HepG2 (cell line): ENCODE measurements around the gene PLCB2. TPM values are rescaled to one million over a fixed set of nuclear protein-coding genes. Genes with fewer than 3 reads are reported as not detected.
A peak's percentile ranks its signal among the peaks of the same experiment; 100 is the strongest.

ENCODE experiments used
- ATRX ChIP-seq: sonication (generic); formaldehyde crosslinking; IDR thresholded peaks from 2 replicates; pipeline ENCODE4 v1.4.0; 2020; ENCODE audit warnings: missing genetic modification reagents, borderline replicate concordance
- DNMT3B ChIP-seq: conservative IDR thresholded peaks from 2 replicates; pipeline ENCODE4 v1.6.1; 2016; ENCODE audit warnings: missing biosample characterization, control low read depth
- MXD3 ChIP-seq: IDR thresholded peaks from 2 replicates; pipeline ENCODE4 v1.6.1; 2016; ENCODE audit warnings: mild to moderate bottlenecking, missing biosample characterization, missing genetic modification reagents
- NFE2L2 ChIP-seq: fragments of 150-350 bp; IDR thresholded peaks from 2 replicates; pipeline ENCODE4 v1.6.1; 2014; ENCODE audit warnings: low read length
- RERE ChIP-seq: IDR thresholded peaks from 2 replicates; pipeline ENCODE4 v1.6.1; 2016; ENCODE audit warnings: low read depth, missing genetic modification reagents, missing compliant biosample characterization
- SOX6 ChIP-seq, 2 experiments: fragments of 450-650 bp in 1 of 2; sonication (generic) in 1 of 2; formaldehyde crosslinking in 1 of 2; IDR thresholded peaks; 2 replicates each; pipeline versions ENCODE4 v1.4.0 to v1.6.1; 2017 to 2020; ENCODE audit warnings: antibody characterized with exemption in 1 of 2, mild to moderate bottlenecking in 1 of 2, missing genetic modification reagents in 1 of 2
- SRSF9 ChIP-seq: fragments of 200-400 bp; formaldehyde crosslinking; IDR thresholded peaks from 2 replicates; pipeline ENCODE4 v1.6.1; 2018; ENCODE audit warnings: borderline replicate concordance, mild to moderate bottlenecking, low read depth, low read length; ENCODE audit not compliant: insufficient read depth, poor library complexity, severe bottlenecking
- ZNF619 ChIP-seq: sonication (generic); formaldehyde crosslinking; IDR thresholded peaks from 2 replicates; pipeline ENCODE4 v1.4.0; 2020; ENCODE audit warnings: mild to moderate bottlenecking, missing genetic modification reagents
- ZNF75D ChIP-seq: sonication (generic); formaldehyde crosslinking; IDR thresholded peaks from 2 replicates; pipeline ENCODE4 v1.8.1; 2023; ENCODE audit warnings: missing genetic modification reagents, mild to moderate bottlenecking, borderline replicate concordance
- polyA plus RNA-seq, 8 experiments: library from polyadenylated mRNA; depleted of rRNA in 3 of 8; stranded (reverse) in 7 of 8; unstranded in 1 of 8; fragments of >200 nt; fragmentation: Illumina TruSeq in 4 of 8; extraction: Trizol in 4 of 8; gene quantifications; 2 replicates each; pipeline versions ENCODE4 v1.2.1 to v1.2.3, GENCODE V29; 2011 to 2016; ENCODE audit warnings: low read depth in 4 of 8, missing spikeins in 1 of 8, mixed read lengths in 1 of 8; ENCODE audit not compliant: insufficient read depth in 1 of 8
- total RNA-seq, 5 experiments: library from RNA; depleted of rRNA; stranded (reverse); fragments of >200 nt; fragmentation: Illumina TruSeq; extraction: Trizol; gene quantifications; 2 replicates each; pipeline ENCODE4 v1.2.3, GENCODE V29; 2016; ENCODE audit warnings: low read depth in 1 of 5
- TF ChIP-seq, protein P1 (sequence below): IDR thresholded peaks from 2 replicates; pipeline ENCODE4 v1.6.1; 2016; ENCODE audit warnings: missing compliant biosample characterization, missing genetic modification reagents, borderline replicate concordance
- TF ChIP-seq, protein P2 (sequence below): sonication (generic); formaldehyde crosslinking; IDR thresholded peaks from 2 replicates; pipeline ENCODE4 v1.4.0; 2020; ENCODE audit warnings: missing genetic modification reagents, mild to moderate bottlenecking, borderline replicate concordance
- TF ChIP-seq, protein P3 (sequence below): sonication (generic); formaldehyde crosslinking; IDR thresholded peaks from 2 replicates; pipeline ENCODE4 v1.4.0; 2020; ENCODE audit warnings: missing genetic modification reagents, borderline replicate concordance

The PLCB2 gene
- total and polyA plus RNA-seq, 2 of the 13 experiments (the other 11 are each of a cell fraction or from before 2014, with no cell fraction given), result 0.11 TPM; not detected in 1

GRCh38 chr15:40274350-40275274 is 33.1 kb downstream of the PLCB2 start (continued):
- TF ChIP-seq ATRX (no peak), DNMT3B (CRISPR knock-in tag) (0 out of 2 replicates have a peak, but pooled peaks have one; percentile 70), SRSF9 (no peak), ZNF619 (CRISPR knock-in tag) (peak; percentile 79; the same call in 1 of the 2 replicates), MXD3 (CRISPR knock-in tag) (no peak), SOX6 (IDR thresholded peaks at IDR 0.05) (no peak), SOX6 (CRISPR knock-in tag; IDR thresholded peaks at IDR 0.05) (0 out of 2 replicates have a peak, but pooled peaks have one; percentile 20), RERE (CRISPR knock-in tag) (no peak), ZNF75D (CRISPR knock-in tag) (no peak), NFE2L2 (no peak; the same call in 1 of the 2 replicates)
- TF ChIP-seq, protein P1, sequence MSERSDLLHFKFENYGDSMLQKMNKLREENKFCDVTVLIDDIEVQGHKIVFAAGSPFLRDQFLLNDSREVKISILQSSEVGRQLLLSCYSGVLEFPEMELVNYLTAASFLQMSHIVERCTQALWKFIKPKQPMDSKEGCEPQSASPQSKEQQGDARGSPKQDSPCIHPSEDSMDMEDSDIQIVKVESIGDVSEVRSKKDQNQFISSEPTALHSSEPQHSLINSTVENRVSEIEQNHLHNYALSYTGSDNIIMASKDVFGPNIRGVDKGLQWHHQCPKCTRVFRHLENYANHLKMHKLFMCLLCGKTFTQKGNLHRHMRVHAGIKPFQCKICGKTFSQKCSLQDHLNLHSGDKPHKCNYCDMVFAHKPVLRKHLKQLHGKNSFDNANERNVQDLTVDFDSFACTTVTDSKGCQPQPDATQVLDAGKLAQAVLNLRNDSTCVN (CRISPR knock-in tag), result no peak
- TF ChIP-seq, protein P2, sequence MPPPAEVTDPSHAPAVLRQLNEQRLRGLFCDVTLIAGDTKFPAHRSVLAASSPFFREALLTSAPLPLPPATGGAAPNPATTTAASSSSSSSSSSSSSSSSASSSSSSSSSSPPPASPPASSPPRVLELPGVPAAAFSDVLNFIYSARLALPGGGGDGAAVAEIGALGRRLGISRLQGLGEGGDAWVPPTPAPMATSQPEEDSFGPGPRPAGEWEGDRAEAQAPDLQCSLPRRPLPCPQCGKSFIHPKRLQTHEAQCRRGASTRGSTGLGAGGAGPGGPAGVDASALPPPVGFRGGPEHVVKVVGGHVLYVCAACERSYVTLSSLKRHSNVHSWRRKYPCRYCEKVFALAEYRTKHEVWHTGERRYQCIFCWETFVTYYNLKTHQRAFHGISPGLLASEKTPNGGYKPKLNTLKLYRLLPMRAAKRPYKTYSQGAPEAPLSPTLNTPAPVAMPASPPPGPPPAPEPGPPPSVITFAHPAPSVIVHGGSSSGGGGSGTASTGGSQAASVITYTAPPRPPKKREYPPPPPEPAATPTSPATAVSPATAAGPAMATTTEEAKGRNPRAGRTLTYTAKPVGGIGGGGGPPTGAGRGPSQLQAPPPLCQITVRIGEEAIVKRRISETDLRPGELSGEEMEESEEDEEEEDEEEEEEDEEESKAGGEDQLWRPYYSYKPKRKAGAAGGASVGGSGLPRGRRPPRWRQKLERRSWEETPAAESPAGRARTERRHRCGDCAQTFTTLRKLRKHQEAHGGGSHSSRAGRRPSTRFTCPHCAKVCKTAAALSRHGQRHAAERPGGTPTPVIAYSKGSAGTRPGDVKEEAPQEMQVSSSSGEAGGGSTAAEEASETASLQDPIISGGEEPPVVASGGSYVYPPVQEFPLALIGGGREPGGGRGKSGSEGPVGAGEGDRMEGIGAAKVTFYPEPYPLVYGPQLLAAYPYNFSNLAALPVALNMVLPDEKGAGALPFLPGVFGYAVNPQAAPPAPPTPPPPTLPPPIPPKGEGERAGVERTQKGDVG, result no peak
- TF ChIP-seq, protein P3, sequence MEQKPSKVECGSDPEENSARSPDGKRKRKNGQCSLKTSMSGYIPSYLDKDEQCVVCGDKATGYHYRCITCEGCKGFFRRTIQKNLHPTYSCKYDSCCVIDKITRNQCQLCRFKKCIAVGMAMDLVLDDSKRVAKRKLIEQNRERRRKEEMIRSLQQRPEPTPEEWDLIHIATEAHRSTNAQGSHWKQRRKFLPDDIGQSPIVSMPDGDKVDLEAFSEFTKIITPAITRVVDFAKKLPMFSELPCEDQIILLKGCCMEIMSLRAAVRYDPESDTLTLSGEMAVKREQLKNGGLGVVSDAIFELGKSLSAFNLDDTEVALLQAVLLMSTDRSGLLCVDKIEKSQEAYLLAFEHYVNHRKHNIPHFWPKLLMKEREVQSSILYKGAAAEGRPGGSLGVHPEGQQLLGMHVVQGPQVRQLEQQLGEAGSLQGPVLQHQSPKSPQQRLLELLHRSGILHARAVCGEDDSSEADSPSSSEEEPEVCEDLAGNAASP (CRISPR knock-in tag), result peak; percentile 73
